GM18868 (cell line): ENCODE measurements around the gene FAM170B.

ENCODE experiments used
- ATAC-seq: cut with Tn5 transposase; IDR thresholded peaks from one replicate; pipeline ENCODE4 v1.9.1; 2021; ENCODE audit warnings: mild to moderate bottlenecking, moderate library complexity; ENCODE audit not compliant: unreplicated experiment

Gene FAM170B

GRCh38 chr10:49082766-49083165 lies 51.1 kb downstream of the FAM170B start:
- no peak for ATAC-seq

DNA sequence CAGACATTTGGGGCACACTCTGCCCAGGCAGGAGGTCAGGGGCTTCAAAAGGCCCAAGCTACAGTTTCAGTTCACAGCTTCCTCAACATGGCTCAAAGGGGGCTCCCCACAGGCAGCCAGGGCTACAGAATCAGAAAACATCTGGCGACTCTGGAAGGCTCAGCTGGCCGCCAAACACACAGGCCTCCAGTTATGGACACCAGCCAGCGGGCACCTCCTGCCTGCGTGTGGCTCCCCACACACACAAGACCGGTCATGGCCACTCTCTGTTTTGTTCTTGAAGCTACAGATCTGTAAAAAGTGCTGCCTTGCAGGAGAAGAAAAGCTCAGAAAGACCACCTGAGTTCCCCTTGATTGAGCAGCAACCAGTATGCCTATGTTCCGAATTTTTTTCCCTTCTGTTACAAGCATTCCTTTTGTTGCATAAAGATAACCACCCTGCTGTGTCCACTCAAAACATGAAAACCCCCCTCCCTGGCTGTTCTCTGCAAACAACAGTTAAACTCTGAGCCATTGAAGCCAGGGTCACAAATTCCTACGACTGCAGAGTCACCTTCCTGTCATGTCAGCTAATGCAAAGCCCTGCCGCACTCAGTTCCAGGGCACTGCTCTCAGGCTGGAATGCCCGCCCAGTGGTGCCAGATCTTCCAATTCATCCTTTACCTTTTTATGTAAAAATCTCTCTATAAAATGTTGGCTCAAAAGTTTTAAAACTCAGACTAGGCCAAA lies 52.1 kb downstream of the FAM170B start:
- ATAC-seq: no peak
